Measurements from ENCODE around the gene COX7A2.

COX7A2 gene

DNA sequence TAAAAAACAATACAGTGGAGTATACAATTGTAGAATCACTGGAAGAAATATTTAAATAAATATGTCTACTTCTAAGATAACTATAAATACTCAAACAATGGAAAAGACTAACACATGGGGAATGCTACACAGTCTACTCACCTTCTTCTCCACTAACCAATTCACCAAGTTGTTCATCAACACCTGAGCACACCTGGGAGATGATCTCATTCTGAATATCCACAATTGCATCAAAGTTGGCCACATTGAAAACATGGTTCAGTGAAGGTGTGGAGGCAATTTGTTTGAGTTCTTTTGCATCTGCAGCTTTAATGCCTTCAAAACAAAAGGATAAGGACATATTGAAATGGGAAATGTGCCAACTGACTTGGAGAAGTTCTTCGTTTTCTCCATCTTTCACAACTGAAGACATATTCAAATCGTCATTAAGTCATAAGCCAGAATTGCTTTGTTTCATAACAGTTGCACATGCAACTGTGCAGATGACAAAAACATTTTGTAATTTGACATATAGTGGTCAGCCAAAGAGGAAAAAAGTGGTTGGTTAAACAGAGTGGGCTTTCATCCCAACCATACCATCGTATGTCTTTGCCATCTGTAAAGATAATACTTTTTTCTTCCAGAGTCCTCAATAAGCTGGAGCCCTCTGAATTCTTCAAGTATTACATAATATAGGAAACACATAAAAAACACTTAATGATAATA is 55.2 kb downstream of the COX7A2 start:
- Histone ChIP-seq H3K4me1 (ENCODE audit: control extremely low read depth in 1 of 4, control insufficient read depth in 4 of 4, insufficient read depth in 4 of 4, low read length in 3 of 4) (no peaks in the 10 kb centered on the region), H3K9me3 (ENCODE audit: control extremely low read depth in 1 of 5, control insufficient read depth in 4 of 5, insufficient read depth in 2 of 5, low read depth in 1 of 5, low read length in 4 of 5) (no peaks in the 10 kb centered on the region), H3K4me3 (ENCODE audit: control insufficient read depth in 1 of 7, extremely low read depth in 1 of 7, insufficient read depth in 4 of 7, low read depth in 2 of 7, low read length in 6 of 7) (no peak overlapping the region), H3K36me3 (ENCODE audit: control insufficient read depth in 4 of 4, insufficient read depth in 4 of 4, low read length in 3 of 4) (no peaks in the 10 kb centered on the region), H3K27ac (ENCODE audit: insufficient read depth in 1 of 2, low read depth in 1 of 2, low read length in 2 of 2, poor library complexity in 1 of 2, severe bottlenecking in 2 of 2) (no peak overlapping the region), H3K27me3 (replicated peaks in 2 of 5; ENCODE audit: control insufficient read depth in 4 of 5, insufficient read depth in 5 of 5, low read length in 4 of 5) (peaks cover 0 to 13% (median 0%) of the 10 kb centered on the region in 5 experiments)
- ChIA-PET POLR2A (interaction anchor here (0.6 kb wide), 1 partner anchor 1328 kb away, joined by 7 read pairs; no protein-coding TSS in a partner anchor), CTCF (no interaction called here)
- no CpG with 5 or more reads among the region's 3 CpGs for WGBS (ENCODE audit: insufficient coverage)
- no peak for DNase-seq

Data from common myeloid progenitor, CD34-positive (primary cell).